H1 (cell line): ENCODE measurements around the gene ACTN3. TPM values are rescaled to one million over a fixed set of nuclear protein-coding genes. Genes with fewer than 3 reads are reported as not detected.

Source experiments
- CTCF ChIA-PET: fragments of 300-600 bp; sonication (Branson Sonifier 250); formaldehyde crosslinking; loops from one replicate; lab custom pipeline; 2021; ENCODE audit not compliant: partially characterized antibody; lab: Charles Lee
- POLR2A ChIA-PET: fragments of 300-600 bp; sonication (Branson Sonifier 250); formaldehyde crosslinking; loops from one replicate; lab custom pipeline; 2021; ENCODE audit warnings: inconsistent platforms; ENCODE audit not compliant: partially characterized antibody; lab: Charles Lee
- DNase-seq, 2 experiments: peaks; one replicate each; pipeline versions ENCODE4 v3.0.0 to v3.0.0-alpha.2; 2010 to 2022; ENCODE audit warnings: low spot score in 2 of 2, low read depth in 1 of 2, mixed read lengths in 1 of 2
- FAIRE-seq: peaks from 2 replicates; lab custom pipeline; 2011; peaks lifted over from hg19 to GRCh38; lab: Jason Lieb, UNC
- H2AFZ ChIP-seq: 2 replicates; pipeline ENCODE4 v1.8.1; 2012; ENCODE audit warnings: low read length, inconsistent platforms
- H2AK5ac ChIP-seq: 2 replicates; pipeline ENCODE4 v1.6.1; 2013; ENCODE audit warnings: low read depth, low read length
- H2BK120ac ChIP-seq: replicated peaks from 2 replicates; pipeline ENCODE3; 2013; ENCODE audit warnings: low read depth, low read length, inconsistent platforms
- H2BK12ac ChIP-seq: 2 replicates; pipeline ENCODE4 v1.6.1; 2013; ENCODE audit warnings: low read depth, low read length
- H2BK15ac ChIP-seq: 2 replicates; pipeline ENCODE4 v1.6.1; 2013; ENCODE audit warnings: low read length
- H2BK20ac ChIP-seq: 2 replicates; pipeline ENCODE4 v1.6.1; 2013; ENCODE audit warnings: low read length
- H2BK5ac ChIP-seq: 2 replicates; pipeline ENCODE4 v1.6.1; 2013; ENCODE audit warnings: low read depth, low read length
- H3K14ac ChIP-seq: 2 replicates; pipeline ENCODE4 v1.6.1; 2013; ENCODE audit warnings: inconsistent platforms; ENCODE audit not compliant: insufficient read length
- H3K18ac ChIP-seq: 2 replicates; pipeline ENCODE4 v1.6.1; 2013; ENCODE audit warnings: low read length; ENCODE audit errors: extremely low read depth
- H3K23ac ChIP-seq: 2 replicates; pipeline ENCODE4 v1.6.1; 2013; ENCODE audit warnings: inconsistent platforms; ENCODE audit not compliant: insufficient read length
- H3K23me2 ChIP-seq: 2 replicates; pipeline ENCODE4 v1.6.1; 2013; ENCODE audit warnings: low read depth, low read length
- H3K27ac ChIP-seq: 2 replicates; pipeline ENCODE4 v1.6.1; 2011; ENCODE audit warnings: low read depth, low read length, inconsistent platforms
- H3K27me3 ChIP-seq, 4 experiments: replicated peaks in 1 of 4; 1 replicate in 1 of 4; 2 replicates in 3 of 4; pipeline versions ENCODE4 v1.6.1 to v1.8.1; 2011 to 2013; ENCODE audit warnings: low read length in 3 of 4, mild to moderate bottlenecking in 3 of 4, inconsistent platforms in 2 of 4, mixed read lengths in 2 of 4, moderate library complexity in 1 of 4; ENCODE audit not compliant: control insufficient read depth in 3 of 4, insufficient read depth in 3 of 4; ENCODE audit errors: extremely low read depth in 1 of 4
- H3K36me3 ChIP-seq, 4 experiments: 2 replicates each; pipeline versions ENCODE4 v1.6.1 to v1.8.1; 2011 to 2013; ENCODE audit warnings: mild to moderate bottlenecking in 4 of 4, low read length in 3 of 4, moderate library complexity in 2 of 4, control low read depth in 1 of 4, inconsistent platforms in 1 of 4; ENCODE audit not compliant: insufficient read depth in 4 of 4, control insufficient read depth in 2 of 4
- H3K4ac ChIP-seq: replicated peaks from 2 replicates; pipeline ENCODE3; 2013; ENCODE audit warnings: low read length, low read depth, mixed read lengths, inconsistent platforms; ENCODE audit not compliant: insufficient read length
- H3K4me1 ChIP-seq, 4 experiments: replicated peaks in 1 of 4; 1 replicate in 1 of 4; 2 replicates in 3 of 4; pipeline versions ENCODE4 v1.6.1 to v1.8.1; 2011 to 2013; ENCODE audit warnings: low read length in 3 of 4, inconsistent platforms in 2 of 4, mixed read lengths in 1 of 4; ENCODE audit not compliant: insufficient read depth in 4 of 4, control insufficient read depth in 3 of 4
- H3K4me2 ChIP-seq, 2 experiments: 2 replicates each; pipeline versions ENCODE4 v1.6.1 to v1.8.1; 2011 to 2013; ENCODE audit warnings: low read depth in 2 of 2, low read length in 2 of 2, control low read depth in 1 of 2, inconsistent platforms in 1 of 2, mild to moderate bottlenecking in 1 of 2; ENCODE audit not compliant: insufficient read depth in 1 of 2
- H3K4me3 ChIP-seq, 4 experiments: fragments of 200-600, 300-600 bp in 1 of 4; sonication (generic), shearing (Covaris generic), sonication (Bioruptor Twin) in 1 of 4; 2 replicates each; pipeline versions ENCODE4 v1.5.1 to v1.8.1; 2011 to 2016; ENCODE audit warnings: low read length in 4 of 4, low read depth in 3 of 4, control low read depth in 2 of 4, inconsistent platforms in 2 of 4, mild to moderate bottlenecking in 2 of 4, mixed read lengths in 1 of 4, moderate library complexity in 1 of 4; ENCODE audit not compliant: insufficient read depth in 2 of 4; ENCODE audit errors: extremely low read depth in 1 of 4
- H3K56ac ChIP-seq: replicated peaks from 2 replicates; pipeline ENCODE3; 2013; ENCODE audit warnings: low read depth, mild to moderate bottlenecking, mixed read lengths, low read length, inconsistent platforms; ENCODE audit not compliant: insufficient read length
- H3K79me1 ChIP-seq: 2 replicates; pipeline ENCODE4 v1.6.1; 2013; ENCODE audit warnings: low read depth, low read length, control low read depth
- H3K79me2 ChIP-seq, 2 experiments: 2 replicates each; pipeline versions ENCODE4 v1.6.1 to v1.8.1; 2012 to 2013; ENCODE audit warnings: low read length in 2 of 2, mild to moderate bottlenecking in 2 of 2, inconsistent platforms in 1 of 2; ENCODE audit not compliant: insufficient read depth in 2 of 2, control insufficient read depth in 1 of 2
- H3K9ac ChIP-seq, 4 experiments: replicated peaks in 1 of 4; 1 replicate in 1 of 4; 2 replicates in 3 of 4; pipeline versions ENCODE4 v1.6.1 to v1.8.1; 2011 to 2013; ENCODE audit warnings: low read depth in 3 of 4, low read length in 3 of 4, control low read depth in 2 of 4, mild to moderate bottlenecking in 2 of 4, moderate library complexity in 2 of 4, inconsistent platforms in 1 of 4; ENCODE audit errors: extremely low read depth in 1 of 4
- H3K9me3 ChIP-seq, 2 experiments: 2 replicates each; pipeline versions ENCODE4 v1.6.1 to v1.8.1; 2012 to 2013; ENCODE audit warnings: mild to moderate bottlenecking in 2 of 2, moderate library complexity in 2 of 2, control low read depth in 1 of 2, inconsistent platforms in 1 of 2, low read depth in 1 of 2, low read length in 1 of 2, mixed read lengths in 1 of 2; ENCODE audit not compliant: insufficient read depth in 2 of 2
- H4K20me1 ChIP-seq, 2 experiments: replicated peaks in 1 of 2; 2 replicates each; pipeline versions ENCODE3 to v1.8.1; 2011 to 2013; ENCODE audit warnings: inconsistent platforms in 2 of 2, low read length in 2 of 2, mild to moderate bottlenecking in 1 of 2; ENCODE audit not compliant: insufficient read depth in 2 of 2, control insufficient read depth in 1 of 2
- H4K5ac ChIP-seq: 2 replicates; pipeline ENCODE4 v1.6.1; 2013; ENCODE audit warnings: low read length, low read depth, mixed read lengths, inconsistent platforms; ENCODE audit not compliant: insufficient read length
- H4K8ac ChIP-seq: 2 replicates; pipeline ENCODE4 v1.8.0; 2013; ENCODE audit warnings: mild to moderate bottlenecking, moderate library complexity, low read length, inconsistent platforms; ENCODE audit not compliant: insufficient read depth; ENCODE audit errors: extremely low read depth
- H4K91ac ChIP-seq: replicated peaks from 2 replicates; pipeline ENCODE3; 2013; ENCODE audit warnings: low read length, mixed read lengths, inconsistent platforms; ENCODE audit not compliant: insufficient read length
- EZH2 ChIP-seq: fragments of 200-600 bp; sonication (generic); IDR thresholded peaks from 2 replicates; pipeline ENCODE4 v1.7.1; 2012; ENCODE audit warnings: low read depth, mild to moderate bottlenecking, moderate library complexity, low read length, inconsistent platforms; ENCODE audit not compliant: severe bottlenecking
- KDM5A ChIP-seq: fragments of 200-600 bp; IDR thresholded peaks from 2 replicates; pipeline ENCODE4 v1.7.1; 2012; ENCODE audit warnings: mild to moderate bottlenecking, low read length, inconsistent platforms, mixed read lengths
- PHF8 ChIP-seq: fragments of 200-600 bp; sonication (generic); conservative IDR thresholded peaks from 2 replicates; pipeline ENCODE4 v1.7.1; 2012; ENCODE audit warnings: low read depth, mild to moderate bottlenecking, inconsistent platforms, low read length, moderate library complexity
- RFX5 ChIP-seq: IDR thresholded peaks from 2 replicates; pipeline ENCODE4 v1.6.1; 2011; ENCODE audit warnings: low read depth, low read length, improper control_type of control experiment, borderline replicate concordance
- TEAD4 ChIP-seq: IDR thresholded peaks from 2 replicates; pipeline ENCODE4 v1.6.1; 2012; ENCODE audit warnings: low read depth, low read length, inconsistent platforms, mixed read lengths
- WGBS, 2 experiments: shearing (Covaris generic) in 1 of 2; methylation state at CpG; one replicate each; pipeline versions ENCODE4 v1.1.6 to v1.1.7; 2013 to 2015; ENCODE audit warnings: low lambda C conversion rate in 2 of 2, mixed read lengths in 2 of 2, inconsistent platforms in 1 of 2, low coverage in 1 of 2, missing lambda C conversion rate in 1 of 2; ENCODE audit not compliant: insufficient replicate concordance in 2 of 2, insufficient coverage in 1 of 2, insufficient read length in 1 of 2; ENCODE audit errors: extremely low coverage in 1 of 2, missing lambda C conversion rate in 1 of 2; 5-methylcytosine and 5-hydroxymethylcytosine counted together
- polyA plus RNA-seq, 7 experiments: library from polyadenylated mRNA; depleted of rRNA in 3 of 7; stranded (reverse) in 5 of 7; unstranded in 2 of 7; fragments of >200 nt in 5 of 7; fragments of 200-250 nt in 2 of 7; gene quantifications; 1 replicate in 5 of 7; 2 replicates in 1 of 7; 4 replicates in 1 of 7; pipeline versions ENCODE4 v1.2.1 to v1.2.3, GENCODE V29; 2011 to 2013; ENCODE audit warnings: missing spikeins in 2 of 7, mixed read lengths in 2 of 7
- total RNA-seq: library from RNA; stranded (reverse); fragmentation: NEBNext Ultra II Directional; extraction: Animal tissue kit (Norgen Biotek cat#: 25700); gene quantifications from 2 replicates; pipeline ENCODE4 v1.2.1, GENCODE V29; 2021

ACTN3 gene
- total and polyA plus RNA-seq, 2 of the 8 experiments (the other 6 are each of a cell fraction or from before 2014, with no cell fraction given), result 30.8 to 36.7 TPM

GRCh38 chr11:66593303-66593635, 46.6 kb downstream of the ACTN3 start:
- peak overlapping the region; percentile 46; the same call in 1 of the 2 replicates for H2AFZ ChIP-seq
- H2BK12ac ChIP-seq, result peak overlapping the region; percentile 13; the same call in 1 of the 2 replicates
- peak overlapping the region; percentile 61 for H4K5ac ChIP-seq
- H3K18ac ChIP-seq, result no peak overlapping the region
- ChIA-PET POLR2A (interaction anchor here (0.9 to 65.3 kb wide), 6 partner anchors 10 to 49 kb away, joined by 3 to 2165 read pairs (median 5); partner anchors contain the start of genes ACTN3, RBM14 and RBM4), CTCF (interaction anchor here (1.1 to 3.5 kb wide), 16 partner anchors 10 to 102 kb away, joined by 3 to 43 read pairs (median 6); partner anchors contain the start of genes ACTN3, CTSF, RBM4B and ZDHHC24)
- peaks cover 9% of the 10 kb centered on the region for H3K23me2 ChIP-seq
- peak overlapping the region; percentile 94 for H4K8ac ChIP-seq
- peak overlapping the region; percentile 60 to 92 for H3K4me2 ChIP-seq
- WGBS, 2 experiments, result 46% methylated on average over 12 of the region's 12 CpGs; no CpG with 5 or more reads in 1 of the 2 experiments
- TF ChIP-seq RFX5 (no peak), PHF8 (peak; percentile 87), KDM5A (no peak), EZH2 (no peak), TEAD4 (no peak)
- H3K9me3 ChIP-seq, result peaks cover 9 to 17% of the 10 kb centered on the region in 2 experiments
- H3K27me3 ChIP-seq, result peaks cover 0 to 10% (median 4%) of the 10 kb centered on the region in 4 experiments; a peak in 3 of 7 replicates
- H4K20me1 ChIP-seq, result no peaks in the 10 kb centered on the region
- no peak for FAIRE-seq
- peak overlapping the region; percentile 57 for H3K27ac ChIP-seq
- no peak overlapping the region for H2BK15ac ChIP-seq
- H4K91ac ChIP-seq, result peak overlapping the region; percentile 50
- no peak overlapping the region for H3K14ac ChIP-seq
- no peak overlapping the region for H2BK20ac ChIP-seq
- no peak overlapping the region for H2BK120ac ChIP-seq
- peak overlapping the region; percentile 47; the same call in 1 of the 2 replicates for H2BK5ac ChIP-seq
- H3K36me3 ChIP-seq, result no peaks in the 10 kb centered on the region; a peak in 1 of 8 replicates
- peak overlapping the region in 3 of 4 experiments; percentile 52 to 70 (median 67); a peak in 5 of 7 replicates for H3K9ac ChIP-seq
- peaks cover 0 to 5% of the 10 kb centered on the region in 2 experiments; a peak in 2 of 4 replicates for H3K79me2 ChIP-seq
- H3K4me3 ChIP-seq, result peak overlapping the region; percentile 49 to 73 (median 64)
- no peak for DNase-seq
- H3K23ac ChIP-seq, result no peak overlapping the region
- no peak overlapping the region for H3K56ac ChIP-seq
- H3K4me1 ChIP-seq, result peaks cover 0 to 11% (median 7%) of the 10 kb centered on the region in 4 experiments; a peak in 6 of 7 replicates
- H2AK5ac ChIP-seq, result 0 out of 2 replicates have a peak overlapping the region, but pooled peaks have one; percentile 7
- peak overlapping the region; percentile 94 for H3K4ac ChIP-seq
- peaks cover 5% of the 10 kb centered on the region for H3K79me1 ChIP-seq
